Measurements from ENCODE around the gene SRGAP2B. TPM values are rescaled to one million over a fixed set of nuclear protein-coding genes. Genes with fewer than 3 reads are reported as not detected.
"Not testable (repeated sequence)": the region's sequence is repeated elsewhere in the genome, so short reads cannot be mapped to it uniquely, and the experiment has no call there.

SRGAP2B gene
- total RNA-seq = 10 to 100 TPM; 19.9 to 22.2 TPM

GRCh38 chr1:145095284-145096057, at the start of gene SRGAP2B, which contains the start of gene FAM72D:
Gene SRGAP2B (minus strand): TSS chr1:145095328. CDS start chr1:145092901, 2,427 bp downstream.
Gene FAM72D (plus strand): TSS chr1:145095974. CDS start chr1:145096848, 874 bp downstream.
- POLR2A ChIA-PET, CTCF ChIA-PET: not testable (repeated sequence)

GRCh38 chr1:145144264-145144913, 49.3 kb upstream of the SRGAP2B start:
- POLR2A ChIA-PET, CTCF ChIA-PET: not testable (repeated sequence)

- CTCF ChIA-PET, POLR2A ChIA-PET: not testable (repeated sequence)
These were observed 45.4 kb upstream of the SRGAP2B start for GRCh38 chr1:145140549-145140948.

DNA sequence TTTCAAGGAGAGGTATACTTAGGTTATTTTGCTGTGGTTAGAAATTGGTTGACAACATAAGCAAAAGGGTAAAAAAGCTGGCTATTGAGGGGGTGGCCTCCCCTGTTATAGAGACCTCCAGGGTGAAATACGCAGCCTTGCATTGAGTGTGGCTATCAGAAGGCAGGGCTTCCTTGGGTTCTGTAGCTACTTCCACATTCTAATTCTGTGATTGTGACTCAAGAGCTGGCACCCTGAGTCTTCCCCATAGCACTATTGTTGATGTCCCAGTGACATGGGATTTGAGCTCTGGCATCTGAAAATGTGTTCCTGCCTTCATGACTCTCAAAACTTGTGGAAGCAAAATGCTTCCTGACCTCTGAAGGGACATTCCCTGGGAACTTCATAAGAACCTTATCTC, 39.3 kb upstream of the SRGAP2B start:
- POLR2A ChIA-PET, CTCF ChIA-PET: not testable (repeated sequence)

DNA sequence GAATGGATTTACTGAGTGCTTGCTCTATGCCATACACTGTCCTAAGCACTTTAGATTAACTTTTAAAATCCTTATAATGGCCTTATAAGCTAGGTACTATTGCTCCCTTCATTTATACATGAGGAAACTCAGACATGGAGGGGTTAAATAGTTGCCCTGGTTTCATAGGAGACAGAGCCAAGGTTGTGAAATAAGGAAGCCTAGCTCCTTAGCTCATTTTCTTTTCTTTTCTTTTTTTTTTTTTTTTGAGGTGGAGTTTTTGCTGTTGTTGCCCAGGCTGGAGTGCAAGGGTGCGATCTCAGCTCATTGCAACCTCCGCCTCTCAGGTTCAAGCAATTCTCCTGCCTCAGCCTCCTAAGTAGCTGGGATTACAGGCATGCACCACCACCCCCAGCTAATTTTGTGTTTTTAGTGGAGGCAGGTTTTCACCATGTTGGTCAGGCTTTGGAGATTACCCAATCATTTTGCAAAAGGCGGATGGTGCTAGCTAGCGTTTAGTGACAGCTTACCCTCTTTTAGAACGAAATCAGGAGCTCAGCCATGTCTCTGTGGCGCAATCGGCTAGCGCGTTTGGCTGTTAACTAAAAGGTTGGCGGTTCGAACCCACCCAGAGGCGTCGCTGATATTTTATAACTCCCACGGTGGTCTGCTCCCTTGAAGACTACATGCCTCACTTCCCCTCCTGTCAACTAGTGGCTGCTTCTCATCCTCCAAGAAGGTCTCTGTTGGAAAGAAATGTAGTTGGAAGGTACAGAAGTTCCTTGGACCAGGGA, 33.8 kb upstream of the SRGAP2B start:
- POLR2A ChIA-PET, CTCF ChIA-PET: not testable (repeated sequence)

DNA sequence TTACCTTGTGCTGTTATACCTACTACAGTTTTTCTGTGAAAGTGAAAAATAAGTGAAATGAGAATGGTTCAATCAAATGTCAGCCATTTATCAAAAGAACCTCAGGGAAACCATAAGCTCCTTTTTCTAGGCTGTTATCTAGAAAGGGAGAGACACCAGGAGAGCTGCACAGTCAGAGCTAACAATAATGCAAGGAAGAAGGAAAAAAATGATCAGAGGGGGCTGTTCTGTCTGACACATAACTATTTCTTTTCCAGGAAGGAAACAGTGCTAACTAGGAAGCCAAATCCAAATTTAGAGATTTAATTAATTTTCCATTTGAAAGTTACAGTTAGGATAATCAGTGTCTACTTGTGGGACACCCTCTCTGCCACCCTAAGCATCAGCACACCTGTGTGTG, 32.0 kb upstream of the SRGAP2B start:
- CTCF ChIA-PET, POLR2A ChIA-PET: not testable (repeated sequence)

DNA sequence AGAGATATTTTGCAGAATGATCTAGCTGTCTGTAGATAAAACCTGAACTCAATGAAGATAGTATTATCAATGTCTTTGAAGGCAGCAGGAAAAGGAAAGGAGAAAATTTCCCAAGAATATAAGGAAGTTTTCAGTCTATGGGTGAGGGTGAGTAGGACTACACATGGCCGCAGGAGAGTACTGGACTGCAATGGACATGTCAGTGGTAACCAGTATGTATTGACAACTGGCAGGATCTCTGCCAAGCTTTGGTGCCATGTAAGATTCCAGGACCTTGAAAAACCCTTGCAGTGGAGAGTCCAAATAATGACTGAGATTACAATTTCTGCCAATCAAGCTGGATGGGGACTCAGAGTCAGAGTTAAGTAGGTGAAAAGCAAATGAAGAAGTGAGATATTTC, 30.0 kb upstream of the SRGAP2B start:
- POLR2A ChIA-PET, CTCF ChIA-PET: not testable (repeated sequence)

- CTCF ChIA-PET, POLR2A ChIA-PET: not testable (repeated sequence)
These were observed 29.0 kb upstream of the SRGAP2B start for GRCh38 chr1:145123992-145124641.

- CTCF ChIA-PET, POLR2A ChIA-PET: not testable (repeated sequence)
These were observed 27.9 kb upstream of the SRGAP2B start for GRCh38 chr1:145123062-145123395.

- POLR2A ChIA-PET, CTCF ChIA-PET: not testable (repeated sequence)
These were observed 27.4 kb upstream of the SRGAP2B start for GRCh38 chr1:145122344-145123061.

- POLR2A ChIA-PET, CTCF ChIA-PET: not testable (repeated sequence)
These were observed 24.7 kb upstream of the SRGAP2B start for GRCh38 chr1:145119842-145120241.

- POLR2A ChIA-PET, CTCF ChIA-PET: not testable (repeated sequence)
These were observed 20.7 kb upstream of the SRGAP2B start for GRCh38 chr1:145115587-145116493.

DNA sequence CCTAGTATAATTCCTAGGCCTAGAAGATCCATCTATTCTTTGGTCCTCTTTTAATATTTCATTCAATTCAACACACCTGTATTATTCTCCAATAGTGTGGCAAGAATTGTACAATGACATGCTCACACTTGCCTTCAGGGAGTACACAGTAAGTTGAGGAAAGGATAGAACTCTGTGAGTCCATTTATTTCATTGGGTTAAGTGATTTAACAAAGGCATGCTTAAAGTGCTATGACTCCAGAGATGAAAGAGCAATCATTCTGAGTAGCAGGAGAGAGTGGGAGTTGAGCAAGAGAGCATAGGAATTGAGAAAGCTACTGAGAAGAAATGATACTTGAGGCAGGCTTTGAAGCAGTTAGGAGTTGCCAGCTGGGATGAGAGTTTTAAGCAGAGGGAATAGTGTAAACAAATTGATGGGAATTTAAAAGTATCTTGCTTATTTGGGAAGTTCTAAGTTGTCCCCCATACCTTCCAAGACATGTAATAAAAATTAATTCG, 19.5 kb upstream of the SRGAP2B start:
- POLR2A ChIA-PET, CTCF ChIA-PET: not testable (repeated sequence)

DNA sequence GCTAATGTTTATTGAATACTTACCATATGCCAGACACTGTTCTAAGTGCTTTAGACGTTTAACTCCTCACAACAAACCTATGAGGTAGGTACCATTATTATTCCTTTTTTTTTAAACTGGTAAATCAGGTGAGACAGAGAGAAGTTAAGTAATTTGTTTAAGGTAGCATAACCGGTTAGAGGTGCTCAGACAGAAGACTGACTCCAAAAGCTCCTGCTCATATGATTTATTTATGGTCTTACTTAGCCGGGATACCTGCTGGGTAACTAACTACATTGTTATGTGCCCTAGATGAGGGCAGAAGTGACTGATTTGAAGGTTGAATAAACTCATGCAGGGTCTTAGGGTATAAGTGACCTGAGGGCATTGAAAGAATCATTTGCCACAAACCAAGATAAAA, 17.6 kb upstream of the SRGAP2B start:
- POLR2A ChIA-PET, CTCF ChIA-PET: not testable (repeated sequence)

DNA sequence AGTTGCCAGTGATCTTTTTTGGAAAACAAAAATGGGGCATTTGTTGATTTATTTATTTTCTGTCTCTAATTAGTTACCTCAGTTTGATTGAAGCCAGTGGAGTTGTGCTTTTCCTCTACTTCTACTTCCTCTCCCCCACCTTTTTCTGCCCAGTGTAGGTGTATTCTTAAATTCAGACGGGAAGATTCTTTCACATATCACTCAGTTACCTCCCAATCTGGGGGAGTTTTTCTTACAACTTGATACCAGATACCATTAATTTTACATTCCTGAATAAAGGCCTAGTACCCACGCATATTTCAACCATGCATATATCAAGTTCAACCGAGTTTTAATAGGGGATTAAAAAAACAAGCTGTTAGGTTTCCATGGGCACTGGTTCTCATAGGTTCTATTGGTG, 16.5 kb upstream of the SRGAP2B start:
- POLR2A ChIA-PET, CTCF ChIA-PET: not testable (repeated sequence)

GRCh38 chr1:145103294-145103693, 8.2 kb upstream of the SRGAP2B start:
- CTCF ChIA-PET, POLR2A ChIA-PET: not testable (repeated sequence)

GRCh38 chr1:145101725-145102124, 6.6 kb upstream of the SRGAP2B start:
- CTCF ChIA-PET, POLR2A ChIA-PET: not testable (repeated sequence)

- CTCF ChIA-PET, POLR2A ChIA-PET: not testable (repeated sequence)
These were observed 395 bp downstream of the SRGAP2B start for GRCh38 chr1:145094655-145095211.

Data from activated CD8-positive, alpha-beta memory T cell treated with anti-CD3 and anti-CD28 coated beads for 36 hours (primary cell).